ENCODE results near the gene PTPN20.
A peak's percentile ranks its signal among the peaks of the same experiment; 100 is the strongest.

The PTPN20 gene

GRCh38 chr10:47022311-47023131 lies 111.3 kb downstream of the PTPN20 start:
- DNase-seq, result no peak

- no peak for DNase-seq
Measured at GRCh38 chr10:47023237-47024045, 112.2 kb downstream of the PTPN20 start.

- DNase-seq, result no peak
Measured at GRCh38 chr10:47024046-47024322, 112.8 kb downstream of the PTPN20 start.

GRCh38 chr10:47024399-47025252 lies 113.4 kb downstream of the PTPN20 start:
- DNase-seq, result peak; percentile 9 to 72

- no peak for DNase-seq
Measured at GRCh38 chr10:47025253-47025539, 114.0 kb downstream of the PTPN20 start.

GRCh38 chr10:47025540-47026300 lies 114.5 kb downstream of the PTPN20 start:
- no peak for DNase-seq

- DNase-seq, result no peak
Measured at GRCh38 chr10:47026301-47027107, 115.3 kb downstream of the PTPN20 start.

- DNase-seq, result no peak
Measured at GRCh38 chr10:47027108-47027783, 116.0 kb downstream of the PTPN20 start.

- DNase-seq, result no peak
Measured at GRCh38 chr10:47027784-47028260, 116.6 kb downstream of the PTPN20 start.

- no peak for DNase-seq
Measured at GRCh38 chr10:47028466-47028865, 117.2 kb downstream of the PTPN20 start.

- DNase-seq, result no peak
Measured at GRCh38 chr10:47029181-47030009, 118.2 kb downstream of the PTPN20 start.

- no peak for DNase-seq
Measured at GRCh38 chr10:47030191-47030703, 119.0 kb downstream of the PTPN20 start.

- no peak for DNase-seq
Measured at GRCh38 chr10:47031211-47031900, 120.1 kb downstream of the PTPN20 start.

- DNase-seq, result no peak
Measured at GRCh38 chr10:47031901-47032465, 120.8 kb downstream of the PTPN20 start.

- DNase-seq, result no peak
Measured at GRCh38 chr10:47033081-47033480, 121.9 kb downstream of the PTPN20 start.

- DNase-seq, result no peak
Measured at GRCh38 chr10:47033541-47034270, 122.5 kb downstream of the PTPN20 start.

GRCh38 chr10:47034441-47035051 lies 123.3 kb downstream of the PTPN20 start:
- DNase-seq, result no peak
